HEK293 (cell line): ENCODE results near the gene C8A.

Experiments
- CTCF ChIA-PET: fragments of 350-600 bp; formaldehyde crosslinking; extraction: SDS; loops from one replicate; lab custom pipeline; 2021; ENCODE audit warnings: antibody characterized with exemption; lab: Yijun Ruan, JAX
- POLR2A ChIA-PET: fragments of 300-600 bp; formaldehyde crosslinking; extraction: SDS; loops from one replicate; lab custom pipeline; 2020; ENCODE audit warnings: antibody characterized with exemption, inconsistent platforms; lab: Yijun Ruan, JAX
- H3K27ac ChIP-seq: fragments of 200-500 bp; sonication (Bioruptor generic); 2 replicates; pipeline ENCODE4 v1.5.1; 2014; ENCODE audit warnings: low read depth, low read length, control low read depth, inconsistent platforms; ENCODE audit errors: extremely low read depth
- H3K36me3 ChIP-seq, 2 experiments: fragments of 200-500 bp in 1 of 2; sonication (Bioruptor generic) in 1 of 2; 1 replicate in 1 of 2; 2 replicates in 1 of 2; pipeline ENCODE4 v1.5.1; 2014 to 2017; ENCODE audit warnings: inconsistent platforms in 2 of 2, low read length in 2 of 2; ENCODE audit not compliant: control insufficient read depth in 2 of 2, insufficient read depth in 1 of 2
- H3K4me1 ChIP-seq: fragments of 200-500 bp; sonication (Bioruptor generic); 2 replicates; pipeline ENCODE4 v1.5.1; 2014; ENCODE audit warnings: mild to moderate bottlenecking, low read length, inconsistent platforms; ENCODE audit not compliant: control insufficient read depth, insufficient read depth
- H3K4me3 ChIP-seq: 2 replicates; pipeline ENCODE4 v1.5.1; 2011; ENCODE audit warnings: low read depth, mild to moderate bottlenecking, control low read depth, low read length, moderate library complexity
- H3K9me3 ChIP-seq: fragments of 200-500 bp; sonication (Bioruptor generic); 2 replicates; pipeline ENCODE4 v1.5.1; 2014; ENCODE audit warnings: low read depth, low read length, inconsistent platforms; ENCODE audit not compliant: control insufficient read depth, insufficient read depth
- BCL11A ChIP-seq: fragments of 450-650 bp; formaldehyde crosslinking; IDR thresholded peaks from 2 replicates; pipeline ENCODE4 v1.5.1; 2016; ENCODE audit warnings: low read depth, missing biosample characterization, missing genetic modification characterization
- CTCF ChIP-seq: fragments of 450-650 bp; formaldehyde crosslinking; IDR thresholded peaks from 2 replicates; pipeline ENCODE4 v1.5.1; 2016; ENCODE audit warnings: missing biosample characterization, missing genetic modification characterization
- GFI1B ChIP-seq: fragments of 450-650 bp; formaldehyde crosslinking; IDR thresholded peaks from 2 replicates; pipeline ENCODE4 v1.5.1; 2016; ENCODE audit warnings: missing biosample characterization, missing genetic modification characterization
- GLIS2 ChIP-seq: fragments of 450-650 bp; formaldehyde crosslinking; IDR thresholded peaks from 2 replicates; pipeline ENCODE4 v1.5.1; 2016; ENCODE audit warnings: missing biosample characterization, missing genetic modification characterization
- IKZF3 ChIP-seq: fragments of 450-650 bp; IDR thresholded peaks from 2 replicates; pipeline ENCODE4 v1.5.0; 2018; ENCODE audit warnings: missing biosample characterization, mild to moderate bottlenecking, missing genetic modification characterization, moderate library complexity
- KLF7 ChIP-seq: fragments of 450-650 bp; formaldehyde crosslinking; IDR thresholded peaks from 2 replicates; pipeline ENCODE4 v1.5.1; 2016; ENCODE audit warnings: missing biosample characterization, missing genetic modification characterization, borderline replicate concordance
- MYNN ChIP-seq: fragments of 450-650 bp; formaldehyde crosslinking; IDR thresholded peaks from 2 replicates; pipeline ENCODE4 v1.5.1; 2016; ENCODE audit warnings: missing biosample characterization, missing genetic modification characterization, borderline replicate concordance
- SP3 ChIP-seq: fragments of 450-650 bp; formaldehyde crosslinking; IDR thresholded peaks from 2 replicates; pipeline ENCODE4 v1.5.1; 2016; ENCODE audit warnings: missing biosample characterization, missing genetic modification characterization
- TCF7L2 ChIP-seq: IDR thresholded peaks from 2 replicates; pipeline ENCODE4 v1.6.1; 2011; ENCODE audit warnings: low read depth, mild to moderate bottlenecking, inconsistent platforms, low read length, moderate library complexity, borderline replicate concordance
- ZBTB20 ChIP-seq: fragments of 450-650 bp; formaldehyde crosslinking; IDR thresholded peaks from 2 replicates; pipeline ENCODE4 v1.5.1; 2016; ENCODE audit warnings: missing biosample characterization, missing genetic modification characterization
- ZEB2 ChIP-seq: fragments of 450-650 bp; formaldehyde crosslinking; IDR thresholded peaks from 2 replicates; pipeline ENCODE4 v1.5.1; 2016; ENCODE audit warnings: missing biosample characterization, missing genetic modification characterization
- ZNF121 ChIP-seq: fragments of 450-650 bp; formaldehyde crosslinking; IDR thresholded peaks from 2 replicates; pipeline ENCODE4 v1.5.1; 2016; ENCODE audit warnings: missing biosample characterization, missing genetic modification characterization
- ZNF132 ChIP-seq: fragments of 450-650 bp; formaldehyde crosslinking; IDR thresholded peaks from 2 replicates; pipeline ENCODE4 v1.5.1; 2017; ENCODE audit warnings: missing biosample characterization, missing genetic modification characterization, borderline replicate concordance
- ZNF140 ChIP-seq: fragments of 450-650 bp; formaldehyde crosslinking; IDR thresholded peaks from 2 replicates; pipeline ENCODE4 v1.5.1; 2016; ENCODE audit warnings: missing biosample characterization, missing genetic modification characterization
- ZNF16 ChIP-seq: fragments of 450-650 bp; formaldehyde crosslinking; IDR thresholded peaks from 2 replicates; pipeline ENCODE4 v1.5.1; 2016; ENCODE audit warnings: low read depth, missing biosample characterization, missing genetic modification characterization
- ZNF350 ChIP-seq: fragments of 450-650 bp; formaldehyde crosslinking; IDR thresholded peaks from 2 replicates; pipeline ENCODE4 v1.5.0; 2017; ENCODE audit warnings: missing biosample characterization, mild to moderate bottlenecking, missing genetic modification characterization
- ZNF391 ChIP-seq: fragments of 450-650 bp; formaldehyde crosslinking; IDR thresholded peaks from 2 replicates; pipeline ENCODE4 v1.5.1; 2016; ENCODE audit warnings: low read depth, missing biosample characterization, missing genetic modification characterization, borderline replicate concordance
- ZNF423 ChIP-seq: fragments of 450-650 bp; formaldehyde crosslinking; IDR thresholded peaks from 2 replicates; pipeline ENCODE4 v1.5.1; 2016; ENCODE audit warnings: missing biosample characterization, missing genetic modification characterization
- ZNF433 ChIP-seq: fragments of 450-650 bp; formaldehyde crosslinking; IDR thresholded peaks from 2 replicates; pipeline ENCODE4 v1.5.1; 2016; ENCODE audit warnings: missing biosample characterization, missing genetic modification characterization, low read depth
- ZNF473 ChIP-seq: fragments of 450-650 bp; formaldehyde crosslinking; IDR thresholded peaks from 2 replicates; pipeline ENCODE4 v1.5.1; 2017; ENCODE audit warnings: missing biosample characterization, missing genetic modification characterization
- ZNF621 ChIP-seq: fragments of 450-650 bp; formaldehyde crosslinking; IDR thresholded peaks from 2 replicates; pipeline ENCODE4 v1.5.1; 2017; ENCODE audit warnings: missing biosample characterization, missing genetic modification characterization
- ZNF626 ChIP-seq: fragments of 450-650 bp; sonication (Bioruptor Pico); formaldehyde crosslinking; IDR thresholded peaks from 2 replicates; pipeline ENCODE4 v1.5.1; 2018; ENCODE audit warnings: missing biosample characterization, missing genetic modification characterization, inconsistent platforms
- ZNF747 ChIP-seq: fragments of 450-650 bp; formaldehyde crosslinking; IDR thresholded peaks from 2 replicates; pipeline ENCODE4 v1.5.1; 2016; ENCODE audit warnings: missing biosample characterization, missing genetic modification characterization
- ZNF776 ChIP-seq: fragments of 450-650 bp; formaldehyde crosslinking; IDR thresholded peaks from 2 replicates; pipeline ENCODE4 v1.5.0; 2017; ENCODE audit warnings: missing biosample characterization, missing genetic modification characterization, borderline replicate concordance
- ZNF777 ChIP-seq: fragments of 450-650 bp; formaldehyde crosslinking; IDR thresholded peaks from 2 replicates; pipeline ENCODE4 v1.5.1; 2017; ENCODE audit warnings: missing biosample characterization, missing genetic modification characterization, borderline replicate concordance
- ZNF785 ChIP-seq: fragments of 450-650 bp; formaldehyde crosslinking; IDR thresholded peaks from 2 replicates; pipeline ENCODE4 v1.5.1; 2016; ENCODE audit warnings: missing biosample characterization, missing genetic modification characterization
- ZNF830 ChIP-seq: fragments of 450-650 bp; IDR thresholded peaks from 2 replicates; pipeline ENCODE4 v1.5.0; 2018; ENCODE audit warnings: missing biosample characterization, missing genetic modification characterization, low read depth, mild to moderate bottlenecking, moderate library complexity
- ZSCAN30 ChIP-seq: fragments of 450-650 bp; IDR thresholded peaks from 2 replicates; pipeline ENCODE4 v1.5.1; 2018; ENCODE audit warnings: missing biosample characterization, mild to moderate bottlenecking, missing genetic modification characterization, moderate library complexity
- ZXDB ChIP-seq: fragments of 450-650 bp; formaldehyde crosslinking; IDR thresholded peaks from 2 replicates; pipeline ENCODE4 v1.5.1; 2016; ENCODE audit warnings: missing biosample characterization, missing genetic modification characterization
- TF ChIP-seq, protein P1 (sequence below): fragments of 450-650 bp; IDR thresholded peaks from 2 replicates; pipeline ENCODE4 v1.5.1; 2018; ENCODE audit warnings: missing biosample characterization, mild to moderate bottlenecking, missing genetic modification characterization
- TF ChIP-seq, protein P2 (sequence below): fragments of 450-650 bp; formaldehyde crosslinking; IDR thresholded peaks from 2 replicates; pipeline ENCODE4 v1.5.1; 2016; ENCODE audit warnings: missing biosample characterization, missing genetic modification characterization
- TF ChIP-seq, protein P3 (sequence below): fragments of 450-650 bp; formaldehyde crosslinking; optimal IDR thresholded peaks from 2 replicates; pipeline ENCODE3; 2016; ENCODE audit warnings: missing biosample characterization, mild to moderate bottlenecking, missing genetic modification characterization
- TF ChIP-seq, protein P4 (sequence below): fragments of 450-650 bp; formaldehyde crosslinking; IDR thresholded peaks from 2 replicates; pipeline ENCODE4 v1.5.1; 2017; ENCODE audit warnings: missing biosample characterization, mild to moderate bottlenecking, missing genetic modification characterization, moderate library complexity

The C8A gene

GRCh38 chr1:56916630-56917029 lies 62.0 kb downstream of the C8A start:
- Histone ChIP-seq H3K27ac (no peak overlapping the region), H3K4me3 (no peak overlapping the region), H3K4me1 (no peaks in the 10 kb centered on the region), H3K36me3 (no peaks in the 10 kb centered on the region), H3K9me3 (no peaks in the 10 kb centered on the region)
- TF ChIP-seq ZNF785 (tag by site-specific recombination) (no peak), KLF7 (no peak), ZNF16 (no peak), ZXDB (no peak), ZNF391 (tag by site-specific recombination) (no peak), ZNF830 (tag by site-specific recombination) (no peak)
- TF ChIP-seq, protein P1, sequence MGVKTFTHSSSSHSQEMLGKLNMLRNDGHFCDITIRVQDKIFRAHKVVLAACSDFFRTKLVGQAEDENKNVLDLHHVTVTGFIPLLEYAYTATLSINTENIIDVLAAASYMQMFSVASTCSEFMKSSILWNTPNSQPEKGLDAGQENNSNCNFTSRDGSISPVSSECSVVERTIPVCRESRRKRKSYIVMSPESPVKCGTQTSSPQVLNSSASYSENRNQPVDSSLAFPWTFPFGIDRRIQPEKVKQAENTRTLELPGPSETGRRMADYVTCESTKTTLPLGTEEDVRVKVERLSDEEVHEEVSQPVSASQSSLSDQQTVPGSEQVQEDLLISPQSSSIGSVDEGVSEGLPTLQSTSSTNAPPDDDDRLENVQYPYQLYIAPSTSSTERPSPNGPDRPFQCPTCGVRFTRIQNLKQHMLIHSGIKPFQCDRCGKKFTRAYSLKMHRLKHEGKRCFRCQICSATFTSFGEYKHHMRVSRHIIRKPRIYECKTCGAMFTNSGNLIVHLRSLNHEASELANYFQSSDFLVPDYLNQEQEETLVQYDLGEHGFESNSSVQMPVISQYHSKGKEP, result no peak
- CTCF ChIA-PET, result no interaction called here
- POLR2A ChIA-PET, result no interaction called here

DNA sequence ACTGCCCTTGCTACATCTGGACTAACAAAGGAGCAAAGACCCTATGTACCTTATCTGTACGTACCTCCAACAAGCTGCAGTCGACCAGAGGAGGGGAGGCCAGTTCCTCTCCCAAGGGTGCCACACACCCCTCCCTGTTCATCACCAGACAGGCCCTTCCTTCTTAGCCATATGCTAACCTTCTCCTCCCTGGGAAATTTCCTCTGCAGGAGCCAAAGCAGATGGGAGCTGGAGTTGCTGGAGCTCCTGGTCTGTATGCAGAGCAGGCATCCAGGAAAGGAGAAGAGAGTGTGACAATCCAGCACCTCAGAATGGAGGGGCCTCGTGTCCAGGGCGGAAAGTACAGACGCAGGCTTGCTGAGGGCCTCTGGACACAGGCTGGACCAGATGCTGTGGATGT lies 62.8 kb downstream of the C8A start:
- POLR2A ChIA-PET, result no interaction called here
- CTCF ChIA-PET, result no interaction called here
- H3K27ac ChIP-seq, result no peak overlapping the region

DNA sequence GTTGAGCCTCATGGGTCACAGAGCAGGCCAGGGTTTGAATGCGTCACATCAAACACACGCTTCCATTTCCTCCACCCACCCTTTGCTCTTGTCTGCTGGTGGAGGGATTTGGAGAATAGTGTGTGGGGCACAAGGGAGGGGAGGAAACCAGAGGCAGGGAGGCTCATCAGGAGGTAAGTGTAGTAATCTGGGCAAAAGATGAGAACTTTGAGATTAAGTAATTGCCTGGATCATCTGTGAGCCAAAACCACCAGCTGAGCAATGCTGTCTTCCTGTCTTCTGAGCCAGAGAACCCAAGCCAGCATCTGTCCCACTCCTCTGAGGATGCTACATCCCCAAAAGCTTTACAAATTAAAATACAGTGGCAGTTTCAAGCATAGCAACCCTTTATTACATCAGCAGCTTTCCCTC lies 66.0 kb downstream of the C8A start:
- H3K4me3 ChIP-seq, result no peak overlapping the region
- ChIA-PET POLR2A (no interaction called here), CTCF (no interaction called here)
- H3K4me1 ChIP-seq, result no peaks in the 10 kb centered on the region
- H3K9me3 ChIP-seq, result no peaks in the 10 kb centered on the region
- no peaks in the 10 kb centered on the region for H3K36me3 ChIP-seq
- no peak overlapping the region for H3K27ac ChIP-seq
- no peak for TF ChIP-seq BCL11A (tag by site-specific recombination)
- TF ChIP-seq ZNF132 (tag by site-specific recombination), result no peak
- TF ChIP-seq ZNF350 (tag by site-specific recombination), result no peak
- no peak for TF ChIP-seq ZNF777 (tag by site-specific recombination)
- TF ChIP-seq ZNF626 (tag by site-specific recombination), result no peak
- TF ChIP-seq CTCF (tag by site-specific recombination), result no peak
- no peak for TF ChIP-seq ZNF621 (tag by site-specific recombination)
- no peak for TF ChIP-seq MYNN (tag by site-specific recombination)
- no peak for TF ChIP-seq ZNF423 (tag by site-specific recombination)
- no peak for TF ChIP-seq ZNF121 (tag by site-specific recombination)

More for the DNA sequence above, 62.8 kb downstream of the C8A start:
- TF ChIP-seq GLIS2 (no peak), GFI1B (tag by site-specific recombination) (no peak), ZSCAN30 (tag by site-specific recombination) (no peak), SP3 (tag by site-specific recombination) (no peak), ZNF473 (no peak), ZNF140 (tag by site-specific recombination) (no peak), ZNF433 (tag by site-specific recombination) (no peak), ZEB2 (no peak), IKZF3 (tag by site-specific recombination) (no peak), ZBTB20 (tag by site-specific recombination) (no peak), TCF7L2 (no peak), ZNF776 (tag by site-specific recombination) (no peak), ZNF747 (tag by site-specific recombination) (no peak)
- TF ChIP-seq, protein P2, sequence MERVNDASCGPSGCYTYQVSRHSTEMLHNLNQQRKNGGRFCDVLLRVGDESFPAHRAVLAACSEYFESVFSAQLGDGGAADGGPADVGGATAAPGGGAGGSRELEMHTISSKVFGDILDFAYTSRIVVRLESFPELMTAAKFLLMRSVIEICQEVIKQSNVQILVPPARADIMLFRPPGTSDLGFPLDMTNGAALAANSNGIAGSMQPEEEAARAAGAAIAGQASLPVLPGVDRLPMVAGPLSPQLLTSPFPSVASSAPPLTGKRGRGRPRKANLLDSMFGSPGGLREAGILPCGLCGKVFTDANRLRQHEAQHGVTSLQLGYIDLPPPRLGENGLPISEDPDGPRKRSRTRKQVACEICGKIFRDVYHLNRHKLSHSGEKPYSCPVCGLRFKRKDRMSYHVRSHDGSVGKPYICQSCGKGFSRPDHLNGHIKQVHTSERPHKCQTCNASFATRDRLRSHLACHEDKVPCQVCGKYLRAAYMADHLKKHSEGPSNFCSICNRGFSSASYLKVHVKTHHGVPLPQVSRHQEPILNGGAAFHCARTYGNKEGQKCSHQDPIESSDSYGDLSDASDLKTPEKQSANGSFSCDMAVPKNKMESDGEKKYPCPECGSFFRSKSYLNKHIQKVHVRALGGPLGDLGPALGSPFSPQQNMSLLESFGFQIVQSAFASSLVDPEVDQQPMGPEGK (tag by site-specific recombination), result no peak
- TF ChIP-seq, protein P3, sequence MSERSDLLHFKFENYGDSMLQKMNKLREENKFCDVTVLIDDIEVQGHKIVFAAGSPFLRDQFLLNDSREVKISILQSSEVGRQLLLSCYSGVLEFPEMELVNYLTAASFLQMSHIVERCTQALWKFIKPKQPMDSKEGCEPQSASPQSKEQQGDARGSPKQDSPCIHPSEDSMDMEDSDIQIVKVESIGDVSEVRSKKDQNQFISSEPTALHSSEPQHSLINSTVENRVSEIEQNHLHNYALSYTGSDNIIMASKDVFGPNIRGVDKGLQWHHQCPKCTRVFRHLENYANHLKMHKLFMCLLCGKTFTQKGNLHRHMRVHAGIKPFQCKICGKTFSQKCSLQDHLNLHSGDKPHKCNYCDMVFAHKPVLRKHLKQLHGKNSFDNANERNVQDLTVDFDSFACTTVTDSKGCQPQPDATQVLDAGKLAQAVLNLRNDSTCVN (tag by site-specific recombination), result no peak
- TF ChIP-seq, protein P4, sequence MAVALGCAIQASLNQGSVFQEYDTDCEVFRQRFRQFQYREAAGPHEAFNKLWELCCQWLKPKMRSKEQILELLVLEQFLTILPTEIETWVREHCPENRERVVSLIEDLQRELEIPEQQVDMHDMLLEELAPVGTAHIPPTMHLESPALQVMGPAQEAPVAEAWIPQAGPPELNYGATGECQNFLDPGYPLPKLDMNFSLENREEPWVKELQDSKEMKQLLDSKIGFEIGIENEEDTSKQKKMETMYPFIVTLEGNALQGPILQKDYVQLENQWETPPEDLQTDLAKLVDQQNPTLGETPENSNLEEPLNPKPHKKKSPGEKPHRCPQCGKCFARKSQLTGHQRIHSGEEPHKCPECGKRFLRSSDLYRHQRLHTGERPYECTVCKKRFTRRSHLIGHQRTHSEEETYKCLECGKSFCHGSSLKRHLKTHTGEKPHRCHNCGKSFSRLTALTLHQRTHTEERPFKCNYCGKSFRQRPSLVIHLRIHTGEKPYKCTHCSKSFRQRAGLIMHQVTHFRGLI (tag by site-specific recombination), result no peak
- H3K9me3 ChIP-seq, result no peaks in the 10 kb centered on the region
- H3K4me3 ChIP-seq, result no peak overlapping the region
- no peaks in the 10 kb centered on the region for H3K36me3 ChIP-seq
- H3K4me1 ChIP-seq, result no peaks in the 10 kb centered on the region
